GM13976 (cell line): ENCODE results near the gene URB1.
"Not testable (repeated sequence)": the region's sequence is repeated elsewhere in the genome, so short reads cannot be mapped to it uniquely, and the experiment has no call there.

Experiments
- DNase-seq: peaks from one replicate; pipeline ENCODE4 v3.0.0; 2012; ENCODE audit warnings: low spot score
- CTCF ChIP-seq: IDR thresholded peaks from 2 replicates; pipeline ENCODE4 v1.5.1; 2012; ENCODE audit warnings: borderline replicate concordance, mild to moderate bottlenecking; ENCODE audit not compliant: insufficient read depth; ENCODE audit errors: extremely low read depth, missing control alignments, control extremely low read depth
- in situ Hi-C: fragments of 300-500 bp; cut with MboI; formaldehyde crosslinking; loops from one replicate; pipeline ENCODE4 v1.12.0; 2022; ENCODE audit warnings: low sequenced_read_pairs, mixed read lengths, inconsistent platforms; ENCODE audit not compliant: unreplicated experiment

The URB1 gene

DNA sequence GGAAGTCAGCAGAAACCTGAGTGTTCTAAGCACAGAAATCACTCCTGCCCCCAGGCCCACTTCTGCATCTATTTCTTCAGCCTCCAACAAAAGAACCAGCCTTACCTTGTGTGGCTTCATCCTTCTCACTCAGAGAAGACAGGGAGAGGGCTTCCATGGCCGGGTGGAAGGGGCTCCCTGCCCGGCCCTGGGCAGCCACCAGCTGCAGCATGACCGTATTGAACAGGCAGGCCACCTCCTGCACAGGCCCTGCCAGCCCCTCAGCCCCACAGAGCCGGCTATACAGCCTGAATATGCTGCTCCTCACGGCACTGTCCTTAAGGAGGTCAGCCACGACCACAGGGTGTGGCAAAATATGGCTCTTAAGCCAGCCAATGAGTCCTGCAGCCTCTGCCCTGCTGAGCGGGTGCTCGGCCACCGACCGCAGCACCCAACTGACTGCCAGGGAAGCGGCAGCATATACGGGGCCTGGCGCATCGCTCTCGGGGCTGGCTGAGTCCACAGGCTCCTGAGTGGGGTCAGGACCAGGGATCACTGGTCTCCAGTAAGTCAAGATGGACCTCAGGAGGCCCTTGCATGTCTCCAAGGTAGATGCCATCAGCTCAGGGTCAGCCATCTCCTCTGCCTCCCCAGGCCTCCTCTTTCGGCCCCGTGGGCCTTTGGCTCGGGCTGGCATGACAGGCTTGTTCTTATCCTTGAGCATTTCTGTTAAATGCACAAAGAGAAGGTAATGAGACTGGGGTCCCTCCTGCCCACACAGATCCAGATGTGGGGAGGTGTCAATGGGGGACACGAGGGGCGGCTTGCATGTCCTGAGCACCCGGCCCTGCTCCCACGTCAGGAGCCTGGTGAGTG lies 76.2 kb downstream of the URB1 start:
- DNase-seq, result no peak
- no peak for TF ChIP-seq CTCF
- in situ Hi-C loops, result no loop called here

- no peak for DNase-seq
- TF ChIP-seq CTCF, result no peak
- in situ Hi-C loops, result no loop called here
Observed at GRCh38 chr21:32315511-32316281, 77.1 kb downstream of the URB1 start.

DNA sequence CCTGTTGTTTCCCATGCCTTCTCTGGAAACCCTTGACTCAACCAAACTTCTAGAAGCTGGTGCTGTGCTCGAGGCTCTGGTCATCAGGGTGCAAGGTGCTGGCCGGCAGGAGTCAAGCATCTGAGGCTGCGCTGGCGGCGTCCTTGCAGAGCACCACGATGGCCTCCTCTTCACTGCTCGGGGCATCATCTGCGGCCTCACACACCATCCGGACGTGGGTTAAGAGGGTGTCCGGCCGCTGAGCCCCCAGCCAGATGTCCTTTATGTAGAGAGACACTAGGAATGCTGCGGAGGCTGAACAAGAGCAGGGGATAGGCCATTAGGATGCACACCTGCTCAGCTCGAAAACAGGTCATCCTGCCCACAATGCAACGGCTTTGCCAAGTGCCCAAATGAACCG lies 78.0 kb downstream of the URB1 start:
- in situ Hi-C loops, result no loop called here
- TF ChIP-seq CTCF, result no peak
- no peak for DNase-seq

DNA sequence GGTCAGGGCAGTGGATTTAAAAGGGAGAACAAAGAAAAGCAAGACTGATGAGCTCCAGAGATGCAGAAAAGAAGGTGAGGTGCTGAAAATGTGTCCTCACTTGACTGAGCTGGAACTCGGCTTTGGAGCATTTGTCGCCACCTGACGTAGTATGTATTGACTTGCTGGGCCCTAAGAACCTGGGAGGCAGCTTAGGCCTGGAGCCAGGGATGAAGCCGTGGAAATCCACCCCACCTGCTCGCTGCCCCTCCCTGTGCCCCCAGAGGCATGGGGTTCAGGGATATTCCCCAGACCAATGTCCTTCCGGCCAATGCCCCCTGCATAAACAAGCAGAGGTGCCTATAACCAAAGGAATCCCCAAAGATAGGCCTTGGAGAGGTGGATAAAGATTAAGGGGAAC lies 79.8 kb downstream of the URB1 start:
- TF ChIP-seq CTCF, result no peak
- DNase-seq, result no peak
- in situ Hi-C loops, result no loop called here

DNA sequence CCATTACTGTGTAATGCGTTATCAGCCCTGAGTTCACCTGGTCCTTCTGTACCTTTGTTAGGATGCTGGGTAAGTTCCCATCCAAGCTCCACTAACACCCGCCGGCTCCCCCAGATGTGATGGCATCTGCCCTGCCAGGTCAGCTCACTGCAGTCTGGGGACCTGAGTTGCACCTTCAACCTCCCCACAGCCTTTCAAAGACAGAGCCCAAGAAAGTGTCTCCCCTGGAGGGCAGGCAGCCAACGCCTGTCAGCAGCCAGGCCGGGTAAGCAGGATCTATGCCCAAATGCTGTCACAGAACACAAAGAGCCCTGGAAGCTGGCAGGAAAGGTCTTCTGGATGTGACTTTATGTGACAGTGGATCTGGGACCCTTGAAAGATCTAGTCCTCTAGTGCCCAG lies 80.5 kb downstream of the URB1 start:
- DNase-seq, result no peak
- no peak for TF ChIP-seq CTCF
- in situ Hi-C loops, result no loop called here

GRCh38 chr21:32311621-32312020 lies 81.2 kb downstream of the URB1 start:
- in situ Hi-C loops, result no loop called here
- DNase-seq, result no peak
- no peak for TF ChIP-seq CTCF

DNA sequence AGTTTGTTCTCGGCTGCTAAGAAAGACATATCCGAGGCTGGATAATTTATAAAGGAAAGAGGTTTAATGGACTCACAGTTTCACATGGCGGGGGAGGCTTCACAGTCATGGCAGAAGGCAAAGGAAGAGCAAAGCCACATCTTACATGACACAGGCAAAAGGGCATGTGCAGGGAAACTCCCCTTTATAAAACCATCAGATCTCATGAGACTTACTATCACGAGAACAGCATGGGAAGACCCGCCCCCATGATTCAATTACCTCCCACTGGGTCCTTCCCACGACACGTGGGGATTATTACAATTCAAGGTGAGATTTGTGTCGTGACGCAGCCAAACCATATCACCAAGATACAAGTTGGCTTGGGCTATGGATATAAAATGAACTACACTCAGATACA lies 81.8 kb downstream of the URB1 start:
- DNase-seq, in situ Hi-C loops: not testable (repeated sequence)
